ENCODE data around the gene ROPN1. TPM values are rescaled to one million over a fixed set of nuclear protein-coding genes. Genes with fewer than 3 reads are reported as not detected.

ROPN1 gene
- total and polyA plus RNA-seq, 2 donors (not counting 1 experiment from before 2014, with no cell fraction given) = not detected

DNA sequence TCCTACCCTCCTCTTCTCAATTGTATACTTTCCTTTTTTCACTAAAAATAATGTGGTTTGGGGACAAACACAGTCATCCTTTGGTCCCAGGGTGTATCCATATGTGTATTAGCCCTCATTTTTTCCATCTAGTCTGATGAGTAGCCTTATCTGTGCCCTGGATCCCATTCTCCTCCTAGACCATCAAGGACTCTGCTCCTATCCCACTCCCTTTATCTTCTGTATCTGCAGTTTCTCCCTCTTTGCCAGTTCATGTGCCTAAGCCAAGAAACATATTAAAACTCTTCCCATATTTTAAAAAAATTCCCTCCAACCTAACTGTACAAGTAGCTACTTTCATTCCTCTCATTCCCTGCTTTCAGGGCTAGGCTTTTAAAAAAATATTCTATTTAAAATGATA is 56.1 kb downstream of the ROPN1 start:
- Histone ChIP-seq H3K79me2 (ENCODE audit: control insufficient read depth, insufficient read depth, low read length) (no peaks in the 10 kb centered on the region), H4K20me1 (ENCODE audit: control insufficient read depth, extremely low read depth, insufficient read depth, low read length) (no peaks in the 10 kb centered on the region), H3K27me3 (ENCODE audit: control insufficient read depth, insufficient read depth, low read length) (no peaks in the 10 kb centered on the region), H2AFZ (ENCODE audit: low read length) (no peak overlapping the region), H3K4me1 (ENCODE audit: control insufficient read depth, extremely low read depth, insufficient read depth, low read length) (no peaks in the 10 kb centered on the region), H3K9me3 (ENCODE audit: control insufficient read depth, insufficient read depth, low read depth, low read length) (no peaks in the 10 kb centered on the region), H3K4me3 (replicated peaks in 1 of 4; ENCODE audit: control extremely low read depth in 1 of 4, insufficient read depth in 1 of 4, low read depth in 3 of 4, low read length in 4 of 4) (no peak overlapping the region), H3K36me3 (ENCODE audit: control insufficient read depth, insufficient read depth, low read length) (no peaks in the 10 kb centered on the region), H3K27ac (ENCODE audit: insufficient read depth, low read length) (no peak overlapping the region), H3K9ac (ENCODE audit: insufficient read depth, low read length) (no peak overlapping the region), H3K4me2 (ENCODE audit: extremely low read depth, insufficient read depth, low read length) (no peak overlapping the region)
- no peak for DNase-seq (ENCODE audit: low read depth in 2 of 2)
- TF ChIP-seq CTCF (conservative IDR thresholded peaks at IDR 0.05 in 1 of 2, IDR thresholded peaks at IDR 0.05 in 1 of 2; ENCODE audit: low read depth in 1 of 2, low read length in 2 of 2) = no peak
- no peak for TF ChIP-seq EZH2 (IDR thresholded peaks at IDR 0.05; ENCODE audit: low read length, missing control alignments)

- no peak overlapping the region for H3K4me3 ChIP-seq (replicated peaks in 1 of 4; ENCODE audit: control extremely low read depth in 1 of 4, insufficient read depth in 1 of 4, low read depth in 3 of 4, low read length in 4 of 4)
- no peak for TF ChIP-seq CTCF (conservative IDR thresholded peaks at IDR 0.05 in 1 of 2, IDR thresholded peaks at IDR 0.05 in 1 of 2; ENCODE audit: low read depth in 1 of 2, low read length in 2 of 2)
- TF ChIP-seq EZH2 (IDR thresholded peaks at IDR 0.05; ENCODE audit: low read length, missing control alignments) = no peak
- peaks cover 2% of the 10 kb centered on the region for H3K36me3 ChIP-seq (ENCODE audit: control insufficient read depth, insufficient read depth, low read length)
- no peak overlapping the region for H2AFZ ChIP-seq (ENCODE audit: low read length)
- H3K79me2 ChIP-seq (ENCODE audit: control insufficient read depth, insufficient read depth, low read length) = no peaks in the 10 kb centered on the region
- no peaks in the 10 kb centered on the region for H3K4me1 ChIP-seq (ENCODE audit: control insufficient read depth, extremely low read depth, insufficient read depth, low read length)
- H3K4me2 ChIP-seq (ENCODE audit: extremely low read depth, insufficient read depth, low read length) = no peak overlapping the region
- no peak overlapping the region for H3K9ac ChIP-seq (ENCODE audit: insufficient read depth, low read length)
- no peak for DNase-seq (ENCODE audit: low read depth in 2 of 2)
- no peaks in the 10 kb centered on the region for H3K9me3 ChIP-seq (ENCODE audit: control insufficient read depth, insufficient read depth, low read depth, low read length)
- H4K20me1 ChIP-seq (ENCODE audit: control insufficient read depth, extremely low read depth, insufficient read depth, low read length) = no peaks in the 10 kb centered on the region
- no peak overlapping the region for H3K27ac ChIP-seq (ENCODE audit: insufficient read depth, low read length)
- H3K27me3 ChIP-seq (ENCODE audit: control insufficient read depth, insufficient read depth, low read length) = no peaks in the 10 kb centered on the region
These were observed 57.7 kb downstream of the ROPN1 start for GRCh38 chr3:123934250-123934649.

DNA sequence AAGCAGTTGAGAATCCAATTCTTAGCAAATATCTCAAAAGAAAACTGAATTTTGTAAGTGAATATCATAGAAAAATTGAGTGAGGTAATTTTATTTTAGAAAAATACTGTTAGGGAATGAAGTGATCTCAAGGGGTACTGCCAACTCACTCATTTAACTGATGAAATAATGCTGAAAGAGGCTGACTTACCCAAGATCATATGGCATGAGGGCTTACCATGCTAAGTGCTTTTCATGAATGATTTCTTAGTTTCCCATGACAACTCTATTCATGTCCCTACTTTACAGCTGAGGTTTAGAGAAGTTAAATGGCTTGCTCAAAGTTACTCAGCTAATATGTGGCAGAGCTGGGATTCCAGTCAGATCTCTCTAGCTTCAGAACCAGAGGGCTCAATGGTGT is 61.5 kb downstream of the ROPN1 start:
- TF ChIP-seq CTCF (conservative IDR thresholded peaks at IDR 0.05 in 1 of 2, IDR thresholded peaks at IDR 0.05 in 1 of 2; ENCODE audit: low read depth in 1 of 2, low read length in 2 of 2) = no peak
- TF ChIP-seq EZH2 (IDR thresholded peaks at IDR 0.05; ENCODE audit: low read length, missing control alignments) = no peak
- Histone ChIP-seq H3K27ac (ENCODE audit: insufficient read depth, low read length) (no peak overlapping the region), H3K4me1 (ENCODE audit: control insufficient read depth, extremely low read depth, insufficient read depth, low read length) (no peaks in the 10 kb centered on the region), H3K27me3 (ENCODE audit: control insufficient read depth, insufficient read depth, low read length) (no peaks in the 10 kb centered on the region), H3K4me3 (replicated peaks in 1 of 4; ENCODE audit: control extremely low read depth in 1 of 4, insufficient read depth in 1 of 4, low read depth in 3 of 4, low read length in 4 of 4) (no peak overlapping the region), H4K20me1 (ENCODE audit: control insufficient read depth, extremely low read depth, insufficient read depth, low read length) (no peaks in the 10 kb centered on the region), H3K9me3 (ENCODE audit: control insufficient read depth, insufficient read depth, low read depth, low read length) (no peaks in the 10 kb centered on the region), H3K4me2 (ENCODE audit: extremely low read depth, insufficient read depth, low read length) (no peak overlapping the region), H3K9ac (ENCODE audit: insufficient read depth, low read length) (no peak overlapping the region), H2AFZ (ENCODE audit: low read length) (no peak overlapping the region), H3K36me3 (ENCODE audit: control insufficient read depth, insufficient read depth, low read length) (peaks cover 2% of the 10 kb centered on the region), H3K79me2 (ENCODE audit: control insufficient read depth, insufficient read depth, low read length) (no peaks in the 10 kb centered on the region)
- peak in 1 of 2 donors; percentile 40 for DNase-seq (ENCODE audit: low read depth in 2 of 2)
